GM20000 (cell line): ENCODE data around the gene ARL6IP5.

Source experiments
- DNase-seq: peaks from one replicate; pipeline ENCODE4 v3.0.0; 2012; ENCODE audit warnings: low spot score
- CTCF ChIP-seq: IDR thresholded peaks from 2 replicates; pipeline ENCODE4 v1.5.1; 2012; ENCODE audit warnings: mild to moderate bottlenecking, control low read depth; ENCODE audit errors: extremely low read depth, missing control alignments

The ARL6IP5 gene

GRCh38 chr3:69107841-69108240 is 23.1 kb downstream of the ARL6IP5 start:
- no peak for DNase-seq
- TF ChIP-seq CTCF, result no peak

- DNase-seq, result no peak
- TF ChIP-seq CTCF, result no peak
Measured at GRCh38 chr3:69108811-69109210, 24.1 kb downstream of the ARL6IP5 start.

- DNase-seq, result no peak
- no peak for TF ChIP-seq CTCF
Measured at GRCh38 chr3:69110941-69111546, 26.3 kb downstream of the ARL6IP5 start.

GRCh38 chr3:69113536-69113935 is 28.8 kb downstream of the ARL6IP5 start:
- DNase-seq, result no peak
- no peak for TF ChIP-seq CTCF

- no peak for TF ChIP-seq CTCF
- DNase-seq, result no peak
Measured at GRCh38 chr3:69115731-69116130, 31.0 kb downstream of the ARL6IP5 start.

GRCh38 chr3:69116162-69116561 is 31.4 kb downstream of the ARL6IP5 start:
- DNase-seq, result no peak
- no peak for TF ChIP-seq CTCF

GRCh38 chr3:69116897-69117296 is 32.2 kb downstream of the ARL6IP5 start:
- DNase-seq, result no peak
- TF ChIP-seq CTCF, result no peak

- DNase-seq, result no peak
- no peak for TF ChIP-seq CTCF
Measured at GRCh38 chr3:69118555-69118954, 33.8 kb downstream of the ARL6IP5 start.
